HG03280 (cell line): ENCODE results near the gene TPH2.

Experiments used
- ATAC-seq: cut with Tn5 transposase; IDR thresholded peaks from one replicate; pipeline ENCODE4 v1.9.1; 2021; ENCODE audit warnings: mild to moderate bottlenecking, moderate library complexity; ENCODE audit not compliant: unreplicated experiment

TPH2 gene

GRCh38 chr12:71938728-71939385, at the start of gene TPH2:
TPH2 (plus strand) TSS chr12:71938845; CDS start chr12:71938987, 142 bp downstream.
- ATAC-seq, result peak; percentile 74

- ATAC-seq, result no peak
These were observed 48.2 kb upstream of the TPH2 start for GRCh38 chr12:71890475-71890874.

GRCh38 chr12:71892059-71892458, 46.6 kb upstream of the TPH2 start:
- ATAC-seq, result no peak

GRCh38 chr12:71896205-71896882, 42.3 kb upstream of the TPH2 start:
- ATAC-seq, result no peak

- no peak for ATAC-seq
These were observed 38.6 kb upstream of the TPH2 start for GRCh38 chr12:71900091-71900490.

- ATAC-seq, result no peak
These were observed 34.0 kb upstream of the TPH2 start for GRCh38 chr12:71904629-71905028.

GRCh38 chr12:71935594-71935993, 3.1 kb upstream of the TPH2 start:
- ATAC-seq, result peak; percentile 57

GRCh38 chr12:71940068-71940467, 1.4 kb downstream of the TPH2 start:
- ATAC-seq, result no peak

GRCh38 chr12:71941174-71941573, 2.5 kb downstream of the TPH2 start:
- no peak for ATAC-seq

- ATAC-seq, result no peak
These were observed 3.6 kb downstream of the TPH2 start for GRCh38 chr12:71942259-71942658.

- no peak for ATAC-seq
These were observed 4.1 kb downstream of the TPH2 start for GRCh38 chr12:71942703-71943102.

- no peak for ATAC-seq
These were observed 6.5 kb downstream of the TPH2 start for GRCh38 chr12:71945121-71945520.

GRCh38 chr12:71945883-71946282, 7.2 kb downstream of the TPH2 start:
- ATAC-seq, result no peak

GRCh38 chr12:71947645-71948105, 9.0 kb downstream of the TPH2 start:
- ATAC-seq, result no peak

GRCh38 chr12:71948390-71948789, 9.7 kb downstream of the TPH2 start:
- ATAC-seq, result no peak

GRCh38 chr12:71949646-71950045, 11.0 kb downstream of the TPH2 start:
- ATAC-seq, result no peak

GRCh38 chr12:71950404-71950803, 11.8 kb downstream of the TPH2 start:
- ATAC-seq, result no peak

GRCh38 chr12:71950819-71951218, 12.2 kb downstream of the TPH2 start:
- ATAC-seq, result no peak

- no peak for ATAC-seq
These were observed 15.6 kb downstream of the TPH2 start for GRCh38 chr12:71954083-71954778.

GRCh38 chr12:71954861-71955260, 16.2 kb downstream of the TPH2 start:
- ATAC-seq, result no peak

GRCh38 chr12:71955970-71956369, 17.3 kb downstream of the TPH2 start:
- no peak for ATAC-seq

- ATAC-seq, result no peak
These were observed 19.4 kb downstream of the TPH2 start for GRCh38 chr12:71958056-71958455.
